ENCODE measurements around the gene UGP2.
A peak's percentile ranks its signal among the peaks of the same experiment; 100 is the strongest.

UGP2 gene

GRCh38 chr2:63842149-63843061 lies 709 bp downstream of the UGP2 start (continued):
- TF ChIP-seq ZNF341 (tag by site-specific recombination; IDR thresholded peaks at IDR 0.05; ENCODE audit: low read depth), result no peak
- TF ChIP-seq ZNF660 (tag by site-specific recombination; IDR thresholded peaks at IDR 0.05), result peak; percentile 11; the same call in 1 of the 2 replicates
- TF ChIP-seq ZNF555 (tag by site-specific recombination; conservative IDR thresholded peaks at IDR 0.05), result no peak
- TF ChIP-seq MEIS1 (CRISPR knock-in tag; IDR thresholded peaks at IDR 0.05; ENCODE audit: borderline replicate concordance), result peak; percentile 38; the same call in 1 of the 2 replicates
- TF ChIP-seq ZNF560 (tag by site-specific recombination; IDR thresholded peaks at IDR 0.05; ENCODE audit: borderline replicate concordance), result no peak
- no peak for TF ChIP-seq ZNF624 (tag by site-specific recombination; IDR thresholded peaks at IDR 0.05)
- TF ChIP-seq TRIM28 (IDR thresholded peaks at IDR 0.05; ENCODE audit: borderline replicate concordance, low read length), result peak; percentile 78; the same call in 1 of the 2 replicates
- 0 out of 2 replicates have a peak, but pooled peaks have one; percentile 7 for TF ChIP-seq ZNF791 (tag by site-specific recombination; IDR thresholded peaks at IDR 0.05)
- TF ChIP-seq ZNF488 (tag by site-specific recombination; IDR thresholded peaks at IDR 0.05), result no peak
- peak; percentile 13; the same call in 1 of the 2 replicates for TF ChIP-seq IKZF3 (tag by site-specific recombination; IDR thresholded peaks at IDR 0.05)
- TF ChIP-seq ZNF146 (tag by site-specific recombination; IDR thresholded peaks at IDR 0.05), result no peak
- no peak for TF ChIP-seq INSM2 (tag by site-specific recombination; IDR thresholded peaks at IDR 0.05)
- no peak for TF ChIP-seq ZNF473 (tag by site-specific recombination; IDR thresholded peaks at IDR 0.05)
- no peak for TF ChIP-seq ZNF426 (tag by site-specific recombination; IDR thresholded peaks at IDR 0.05)
- peak; percentile 15; the same call in 1 of the 2 replicates for TF ChIP-seq GFI1B (tag by site-specific recombination; IDR thresholded peaks at IDR 0.05)
- TF ChIP-seq MZF1 (tag by site-specific recombination; IDR thresholded peaks at IDR 0.05; ENCODE audit: borderline replicate concordance), result no peak
- no peak for TF ChIP-seq ZNF223 (tag by site-specific recombination; IDR thresholded peaks at IDR 0.05)
- TF ChIP-seq ZBTB21 (tag by site-specific recombination; IDR thresholded peaks at IDR 0.05), result no peak
- peak; percentile 51 for TF ChIP-seq WT1 (tag by site-specific recombination; IDR thresholded peaks at IDR 0.05)

GRCh38 chr2:63843093-63843492 lies 1.4 kb downstream of the UGP2 start:
- no peaks in the 10 kb centered on the region for H3K36me3 ChIP-seq (ENCODE audit: control insufficient read depth in 2 of 2, insufficient read depth in 1 of 2, low read length in 2 of 2)
- H3K4me3 ChIP-seq (ENCODE audit: low read depth, low read length), result peak overlapping the region; percentile 68
- CTCF ChIA-PET, result interaction anchor here (0.6 to 1.1 kb wide), 5 partner anchors 18 to 152 kb away, joined by 3 to 4 read pairs (median 3); no protein-coding TSS in a partner anchor
- TF ChIP-seq ZNF48 (tag by site-specific recombination; IDR thresholded peaks at IDR 0.05) (no peak), PRDM1 (tag by site-specific recombination; IDR thresholded peaks at IDR 0.05) (no peak), ZNF157 (tag by site-specific recombination; IDR thresholded peaks at IDR 0.05) (no peak), SP2 (tag by site-specific recombination; IDR thresholded peaks at IDR 0.05) (no peak), ZBTB48 (tag by site-specific recombination; IDR thresholded peaks at IDR 0.05) (no peak), ZNF239 (tag by site-specific recombination; IDR thresholded peaks at IDR 0.05) (no peak), RBAK (tag by site-specific recombination; IDR thresholded peaks at IDR 0.05) (no peak), ZNF544 (tag by site-specific recombination; IDR thresholded peaks at IDR 0.05) (no peak), ZNF248 (tag by site-specific recombination; IDR thresholded peaks at IDR 0.05) (no peak)
- no peaks in the 10 kb centered on the region for H3K9me3 ChIP-seq (ENCODE audit: control insufficient read depth, insufficient read depth, low read depth, low read length)
- POLR2A ChIA-PET, result interaction anchor here (1.1 to 3.6 kb wide), 7 partner anchors 14 to 255 kb away, joined by 3 to 21 read pairs (median 10); partner anchors contain the start of genes MDH1 and WDPCP
- H3K27ac ChIP-seq (ENCODE audit: extremely low read depth, low read depth, low read length), result no peak overlapping the region
- peaks cover 13% of the 10 kb centered on the region for H3K4me1 ChIP-seq (ENCODE audit: control insufficient read depth, insufficient read depth, low read length)
